HG03095 (cell line): ENCODE results near the gene NOXRED1.
"Not testable (repeated sequence)": the region's sequence is repeated elsewhere in the genome, so short reads cannot be mapped to it uniquely, and the experiment has no call there.

ENCODE experiments used
- ATAC-seq: cut with Tn5 transposase; IDR thresholded peaks from one replicate; pipeline ENCODE4 v1.9.1; 2021; ENCODE audit warnings: moderate library complexity; ENCODE audit not compliant: unreplicated experiment

The NOXRED1 gene

GRCh38 chr14:77415403-77416030 lies 7.8 kb downstream of the NOXRED1 start:
- not testable (repeated sequence) for ATAC-seq

DNA sequence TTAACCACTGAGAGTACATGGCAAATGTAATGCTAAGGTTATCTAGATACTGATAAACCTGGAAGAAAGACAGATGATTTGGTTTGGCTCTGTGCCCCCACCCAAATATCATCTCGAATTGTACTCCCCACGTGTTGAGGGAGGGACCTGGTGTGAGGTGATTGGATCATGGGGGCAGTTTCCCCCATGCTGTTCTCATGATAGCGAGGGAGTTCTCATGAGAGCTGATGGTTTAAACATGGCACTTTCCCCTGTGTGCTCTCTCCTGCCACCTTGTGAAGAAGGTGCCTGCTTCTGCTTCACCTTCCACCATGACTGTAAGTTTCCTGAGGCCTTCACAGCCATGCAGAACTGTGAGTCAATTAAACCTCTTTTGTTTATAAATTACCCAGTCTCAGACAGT lies 14.2 kb downstream of the NOXRED1 start:
- ATAC-seq = no peak

- no peak for ATAC-seq
Observed at GRCh38 chr14:77407158-77407557, 16.2 kb downstream of the NOXRED1 start.

GRCh38 chr14:77406718-77407117 lies 16.6 kb downstream of the NOXRED1 start:
- ATAC-seq = no peak

DNA sequence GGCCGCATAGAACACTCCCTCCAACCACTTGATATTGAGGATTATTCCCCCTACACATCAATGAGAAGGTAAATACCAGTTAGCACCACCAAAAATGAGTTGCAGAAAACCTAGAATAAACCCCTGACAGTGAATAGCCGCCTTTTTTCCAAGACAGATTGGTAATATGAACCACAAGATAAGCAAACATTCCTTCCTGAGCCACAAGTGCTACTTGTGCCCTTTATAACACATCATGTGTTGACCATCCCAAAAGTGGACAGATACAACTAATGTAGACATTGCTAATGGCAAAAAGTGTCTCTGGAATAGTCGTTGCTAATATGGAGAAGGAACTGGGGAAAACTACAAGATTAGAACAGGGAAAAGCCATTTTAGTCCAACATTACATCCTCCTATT lies 17.2 kb downstream of the NOXRED1 start:
- no peak for ATAC-seq

- ATAC-seq = no peak
Observed at GRCh38 chr14:77403768-77404167, 19.6 kb downstream of the NOXRED1 start.

DNA sequence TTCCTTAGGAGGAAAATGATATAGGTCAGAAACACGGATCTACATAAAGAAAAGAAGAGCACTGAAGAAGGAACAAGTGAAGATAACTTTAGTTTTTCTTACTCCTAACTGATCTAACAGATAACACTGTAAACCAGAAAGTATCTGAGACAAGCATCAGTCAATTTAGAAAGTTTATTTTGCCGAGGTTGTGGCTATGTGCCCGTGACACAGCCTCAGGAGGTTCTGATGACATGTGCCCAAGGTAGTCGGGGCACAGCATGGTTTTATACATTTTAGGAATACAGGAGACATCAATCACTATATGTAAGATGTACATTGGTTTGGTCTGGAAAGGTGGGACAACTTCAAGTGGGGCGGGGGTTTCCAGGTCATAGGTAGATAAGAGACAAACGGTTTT lies 23.1 kb downstream of the NOXRED1 start:
- ATAC-seq = no peak

GRCh38 chr14:77390188-77390587 lies 33.1 kb downstream of the NOXRED1 start:
- no peak for ATAC-seq

DNA sequence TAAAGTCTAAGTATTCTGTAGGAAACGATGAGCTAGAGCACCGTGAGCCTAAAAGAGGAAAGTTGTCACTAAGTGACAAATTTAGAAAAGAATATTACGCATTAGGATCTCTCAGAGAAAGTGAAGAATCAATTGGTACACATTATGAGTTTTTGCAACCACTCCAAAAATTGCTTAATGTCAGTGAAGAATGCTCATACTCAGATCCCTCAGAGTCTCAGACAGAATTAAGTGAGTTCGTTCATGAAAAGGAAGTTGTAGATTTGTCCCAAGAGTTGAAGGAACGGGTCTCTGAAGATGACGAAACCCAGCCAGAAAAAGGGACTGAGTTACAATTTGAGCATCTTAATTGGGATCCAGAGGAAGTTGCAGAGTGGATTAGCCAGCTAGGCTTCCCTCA lies 44.6 kb downstream of the NOXRED1 start:
- ATAC-seq = no peak

GRCh38 chr14:77377502-77377844 lies 45.9 kb downstream of the NOXRED1 start:
- no peak for ATAC-seq

GRCh38 chr14:77376771-77377501 lies 46.4 kb downstream of the NOXRED1 start, which contains the start of the genes SAMD15 and TMED8:
SAMD15 (plus strand) TSS chr14:77377379; CDS start chr14:77377419, 40 bp downstream.
TMED8 (minus strand) TSS chr14:77377094; CDS start chr14:77377053, 41 bp downstream.
- ATAC-seq = peak; percentile 77

DNA sequence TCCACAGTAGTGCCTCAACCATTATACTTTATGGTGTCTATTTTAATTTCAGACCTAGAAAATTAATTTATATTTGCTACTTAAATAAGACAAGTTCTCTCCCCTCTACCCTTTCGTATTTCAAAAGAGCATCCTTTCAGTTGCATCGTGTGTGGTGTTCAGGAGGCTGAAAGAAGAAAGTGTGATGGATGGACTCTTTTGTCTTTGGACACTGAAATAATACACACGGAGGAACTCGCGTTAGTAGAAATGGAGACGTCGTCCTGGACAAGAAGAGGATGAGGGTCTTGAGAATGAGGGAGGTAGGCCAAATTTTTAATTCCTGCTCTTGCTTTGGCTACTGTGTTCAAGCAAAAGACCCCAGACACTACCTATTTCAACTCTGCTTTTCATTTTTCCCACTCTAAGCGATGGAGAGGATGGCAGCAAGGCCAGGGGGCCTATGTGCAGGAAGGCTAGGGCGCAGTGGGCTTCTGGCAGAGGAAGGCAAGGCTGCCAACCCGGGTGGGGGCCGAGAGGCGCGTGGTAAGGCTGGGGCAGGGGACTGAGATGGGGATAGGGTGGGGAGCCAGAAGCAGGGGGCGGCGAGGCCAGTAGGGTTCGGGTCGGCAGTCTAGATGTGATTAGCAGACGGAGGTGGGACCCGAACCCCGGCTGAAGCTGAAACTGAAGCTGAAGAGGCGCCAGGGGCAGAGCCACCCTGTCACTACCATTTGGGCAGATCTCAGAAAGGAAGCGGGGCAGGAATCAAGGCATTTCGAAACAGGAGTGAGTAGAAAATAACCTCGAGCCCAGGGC lies 47.2 kb downstream of the NOXRED1 start:
- peak; percentile 9 for ATAC-seq

- ATAC-seq = no peak
Observed at GRCh38 chr14:77375164-77375950, 48.0 kb downstream of the NOXRED1 start.

DNA sequence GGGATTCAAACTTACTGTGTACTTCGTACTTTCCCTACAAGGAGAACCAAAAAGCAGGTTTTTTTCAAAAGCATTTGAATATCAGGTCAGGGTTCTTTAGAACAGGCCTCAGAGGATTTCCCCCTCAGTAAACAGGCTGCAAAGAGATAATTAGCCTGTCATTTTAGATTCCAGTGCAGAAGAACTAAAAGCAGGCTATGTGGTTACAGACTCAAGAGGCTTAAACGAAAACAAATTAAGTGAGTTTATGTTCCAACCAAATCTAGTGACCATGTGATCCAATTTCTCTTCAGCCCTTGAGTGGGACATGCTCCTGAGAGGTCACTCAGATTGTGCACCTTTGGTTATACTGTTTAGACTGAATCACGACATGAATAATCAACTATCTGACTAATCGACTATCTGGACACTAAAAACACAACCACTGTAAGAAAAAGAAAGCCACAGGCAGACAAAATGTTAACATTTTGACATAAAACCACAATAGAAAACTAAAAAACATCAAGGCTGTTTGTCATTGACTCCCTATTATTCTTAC lies 51.0 kb downstream of the NOXRED1 start:
- peak; percentile 37 for ATAC-seq

DNA sequence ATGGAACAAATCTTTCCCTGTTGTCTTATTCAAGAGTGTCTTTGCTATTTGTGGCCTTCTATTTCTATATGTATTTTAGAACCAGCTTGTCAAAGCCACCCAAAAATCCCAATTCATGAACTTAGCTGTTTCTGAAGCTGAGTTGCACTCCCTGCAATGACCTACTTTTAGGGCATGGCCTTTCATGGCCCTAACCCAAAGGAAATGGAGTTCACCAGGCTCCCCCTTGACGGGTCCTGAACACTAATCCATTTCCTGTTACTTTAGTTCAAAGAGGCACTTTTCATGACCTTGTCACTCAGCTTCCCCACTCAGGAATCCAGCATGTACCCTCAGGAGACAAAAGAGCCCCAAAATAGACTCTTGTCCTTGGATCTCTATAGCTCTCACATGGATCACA lies 54.0 kb downstream of the NOXRED1 start:
- ATAC-seq = no peak

DNA sequence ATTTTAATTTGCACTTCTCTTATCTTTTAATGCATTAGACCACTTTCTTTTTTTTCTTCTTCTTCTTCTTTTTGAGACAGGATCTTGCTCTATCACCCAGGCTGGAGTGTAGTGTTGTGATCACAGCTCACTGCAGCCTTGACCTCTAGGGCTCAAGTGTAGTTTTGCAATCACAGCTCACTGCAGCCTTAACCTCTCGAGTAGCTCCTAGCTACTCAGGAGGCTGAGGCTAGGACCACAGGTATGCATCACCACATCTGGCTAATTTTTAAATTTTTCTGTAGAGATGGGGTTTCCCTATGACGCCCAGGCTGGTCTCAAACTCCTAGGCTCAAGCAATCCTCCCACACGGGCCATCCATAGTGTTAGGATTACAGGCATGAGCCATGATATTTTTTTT lies 59.2 kb downstream of the NOXRED1 start:
- ATAC-seq = no peak

DNA sequence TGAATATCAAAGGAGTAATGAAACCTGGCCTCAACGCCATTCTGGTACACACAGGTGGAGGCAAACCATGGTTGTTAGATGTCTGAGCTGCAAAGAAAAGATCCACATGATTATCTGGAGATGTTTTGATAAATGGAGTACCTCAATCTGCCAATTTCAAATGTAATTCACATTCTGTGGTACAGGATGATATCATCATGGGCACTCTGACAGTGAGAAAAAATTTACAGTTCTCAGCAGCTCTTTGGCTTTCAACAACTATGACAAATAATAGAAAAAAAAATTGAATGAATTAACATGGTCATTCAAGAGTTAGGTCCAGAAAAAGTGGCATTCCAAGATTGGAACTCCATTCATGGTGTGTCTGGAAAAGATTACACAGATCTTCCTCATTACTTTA lies 63.7 kb downstream of the NOXRED1 start:
- ATAC-seq = no peak

DNA sequence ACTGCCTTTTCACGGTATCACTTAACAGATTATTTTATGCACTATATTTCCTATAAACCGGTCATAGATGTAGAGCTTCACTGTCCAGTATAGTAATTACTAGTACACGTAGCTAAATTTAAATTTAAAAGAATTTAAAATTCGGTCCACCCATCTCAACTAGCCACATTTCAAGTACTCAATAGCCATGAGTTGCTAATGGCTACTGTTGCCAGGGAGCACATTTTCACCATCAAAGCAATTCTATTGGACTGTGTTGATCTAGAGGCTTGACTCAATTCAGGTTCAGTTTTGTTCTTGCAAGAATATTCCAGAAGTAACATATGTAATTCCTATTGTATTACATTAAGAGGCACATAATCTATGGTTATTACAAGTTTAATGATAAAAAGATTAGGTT lies 66.4 kb downstream of the NOXRED1 start:
- ATAC-seq = no peak

DNA sequence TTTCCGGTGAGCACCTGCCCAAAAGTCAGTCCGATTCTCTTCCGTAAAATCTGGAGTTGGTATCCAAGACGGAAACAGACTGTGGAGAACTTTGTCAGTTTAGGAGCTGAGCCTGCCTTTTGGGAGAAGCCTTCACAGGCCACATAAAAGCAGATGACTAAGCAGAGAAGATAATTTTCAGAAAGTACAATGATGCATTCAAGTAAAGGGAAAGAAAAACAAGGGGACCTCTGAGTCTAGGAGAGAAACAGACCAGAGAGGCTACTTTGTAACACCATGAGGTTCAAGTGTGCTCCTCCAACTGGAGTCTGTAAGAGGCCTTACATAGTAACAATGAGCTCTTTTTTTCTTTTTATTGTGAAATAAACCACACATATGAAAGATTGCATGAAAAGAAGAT lies 67.5 kb downstream of the NOXRED1 start:
- ATAC-seq = no peak

DNA sequence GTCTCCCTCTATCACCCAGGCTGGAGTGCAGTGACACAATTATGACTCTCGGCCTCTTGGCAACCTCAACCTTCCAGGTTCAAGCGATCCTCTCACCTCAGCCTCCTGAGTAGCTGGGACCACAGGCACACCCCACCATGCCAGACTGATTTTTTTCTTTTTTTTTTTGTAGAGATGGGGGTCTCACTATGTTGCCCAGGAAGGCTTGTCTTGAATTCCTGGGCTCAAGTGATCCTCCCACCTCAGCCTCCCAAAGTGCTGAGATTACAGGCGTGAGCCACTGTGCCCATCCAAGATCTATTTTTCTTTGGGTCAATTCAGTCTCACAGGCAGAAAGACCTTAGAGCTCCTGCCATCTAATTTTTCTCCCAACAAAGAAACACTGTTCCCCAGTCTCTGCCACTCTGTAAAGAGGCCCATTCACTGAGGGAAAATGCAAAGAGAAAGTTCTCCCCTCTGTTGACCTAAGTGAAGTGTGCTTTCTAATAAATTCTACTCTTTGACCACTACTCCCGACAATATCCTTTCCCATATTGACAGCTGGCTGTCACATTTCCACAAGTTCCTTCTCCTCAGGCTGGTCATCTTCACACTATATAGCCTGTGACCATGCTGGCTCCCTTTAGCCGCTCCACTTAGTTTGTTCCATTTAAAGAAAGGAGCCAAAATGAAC lies 69.7 kb downstream of the NOXRED1 start:
- ATAC-seq = no peak
